Naive thymus-derived CD8-positive, alpha-beta T cell (primary cell): ENCODE results near the gene MGP. TPM values are rescaled to one million over a fixed set of nuclear protein-coding genes. Genes with fewer than 3 reads are reported as not detected.

Source experiments
- ATAC-seq, 2 donors: fragments of 150-1000 bp; cut with Tn5 transposase in 1 of 2; sonication (Bioruptor Pico), chemical (Tn5 transposase) in 1 of 2; 1 replicate in 1 of 2; 2 replicates in 1 of 2; pipeline ENCODE4 v1.10.0; 2021; ENCODE audit warnings: mild to moderate bottlenecking in 2 of 2, moderate library complexity in 2 of 2
- POLR2A ChIA-PET: fragments of 350-600 bp; sonication (Branson Sonifier 250); formaldehyde crosslinking; loops from one replicate; lab custom pipeline; 2021; ENCODE audit warnings: antibody characterized with exemption; lab: Charles Lee
- DNase-seq, 10 donors: peaks; one replicate each; pipeline versions ENCODE4 v3.0.0 to v3.0.0-alpha.2; 2020 to 2022
- H3K27ac Mint-ChIP-seq, 10 donors: one replicate each; pipeline ENCODE4 v1.8.0; 2020 to 2022; ENCODE audit warnings: mild to moderate bottlenecking in 10 of 10, mixed read lengths in 10 of 10, moderate library complexity in 4 of 10, inconsistent platforms in 1 of 10
- H3K27me3 Mint-ChIP-seq, 5 donors: one replicate each; pipeline ENCODE4 v1.8.0; 2021 to 2022; ENCODE audit warnings: mixed read lengths in 5 of 5
- H3K36me3 Mint-ChIP-seq, 3 donors: one replicate each; pipeline ENCODE4 v1.8.0; 2020 to 2022; ENCODE audit warnings: mixed read lengths in 3 of 3, mild to moderate bottlenecking in 2 of 3, inconsistent platforms in 1 of 3
- H3K4me1 Mint-ChIP-seq, 4 donors: one replicate each; pipeline ENCODE4 v1.8.0; 2021 to 2022; ENCODE audit warnings: mixed read lengths in 4 of 4
- H3K4me3 Mint-ChIP-seq, 10 donors: one replicate each; pipeline ENCODE4 v1.8.0; 2020 to 2022; ENCODE audit warnings: mild to moderate bottlenecking in 10 of 10, mixed read lengths in 10 of 10, moderate library complexity in 6 of 10, inconsistent platforms in 1 of 10
- H3K9me3 Mint-ChIP-seq, 9 donors: one replicate each; pipeline ENCODE4 v1.8.0; 2020 to 2022; ENCODE audit warnings: mixed read lengths in 9 of 9, mild to moderate bottlenecking in 3 of 9, inconsistent platforms in 1 of 9, moderate library complexity in 1 of 9
- polyA plus RNA-seq, 3 donors: library from polyadenylated mRNA; unstranded; fragments of 300-500 nt; fragmentation: Illumina TruSeq; gene quantifications; one replicate each; pipeline ENCODE4 v1.2.3, GENCODE V29; 2021
- total RNA-seq, 8 experiments: library from RNA in 2 of 8; stranded (reverse) in 2 of 8; gene quantifications; one replicate each; pipeline ENCODE4 v1.2.3 and lab custom pipeline; 2021 to 2026

MGP gene
- total and polyA plus RNA-seq, 5 experiments from 2014 or later = 0.14 to 4.1 (median 0.48) TPM

GRCh38 chr12:14836336-14837210, 49.1 kb downstream of the MGP start:
- Mint-ChIP-seq H3K36me3 (peaks cover 0 to 10% (median 0%) of the 10 kb centered on the region in 3 donors), H3K9me3 (no peaks in the 10 kb centered on the region), H3K27ac (peak overlapping the region in 1 of 10 donors; percentile 9), H3K27me3 (peaks cover 13 to 40% (median 18%) of the 10 kb centered on the region in 5 donors), H3K4me3 (no peak overlapping the region), H3K4me1 (no peaks in the 10 kb centered on the region)
- POLR2A ChIA-PET = interaction anchor here (0.6 kb wide), 1 partner anchor 146 kb away, joined by 4 read pairs; no protein-coding TSS in a partner anchor
- ATAC-seq (no peak), DNase-seq (no peak)

- Mint-ChIP-seq H3K4me3 (no peak overlapping the region), H3K9me3 (no peaks in the 10 kb centered on the region), H3K27me3 (peaks cover 10 to 41% (median 21%) of the 10 kb centered on the region in 5 donors), H3K36me3 (peaks cover 0 to 10% (median 0%) of the 10 kb centered on the region in 3 donors), H3K4me1 (no peaks in the 10 kb centered on the region), H3K27ac (no peak overlapping the region)
- POLR2A ChIA-PET = interaction anchor here (1.1 kb wide), 1 partner anchor 125 kb away, joined by 3 read pairs; no protein-coding TSS in a partner anchor
- ATAC-seq (no peak), DNase-seq (no peak)
Observed at GRCh38 chr12:14834509-14834908, 51.1 kb downstream of the MGP start.

GRCh38 chr12:14833952-14834351, 51.7 kb downstream of the MGP start:
- Mint-ChIP-seq H3K27me3 (peaks cover 4 to 35% (median 18%) of the 10 kb centered on the region in 5 donors), H3K4me1 (no peaks in the 10 kb centered on the region), H3K4me3 (no peak overlapping the region), H3K27ac (no peak overlapping the region), H3K9me3 (no peaks in the 10 kb centered on the region), H3K36me3 (peaks cover 0 to 5% (median 0%) of the 10 kb centered on the region in 3 donors)
- DNase-seq (no peak), ATAC-seq (no peak)
- POLR2A ChIA-PET = no interaction called here

- H3K27ac Mint-ChIP-seq = no peak overlapping the region
- no peaks in the 10 kb centered on the region for H3K4me1 Mint-ChIP-seq
- DNase-seq (no peak), ATAC-seq (no peak)
- no peaks in the 10 kb centered on the region for H3K9me3 Mint-ChIP-seq
- H3K4me3 Mint-ChIP-seq = no peak overlapping the region
- POLR2A ChIA-PET = no interaction called here
- H3K27me3 Mint-ChIP-seq = peaks cover 4 to 31% (median 18%) of the 10 kb centered on the region in 5 donors
- peaks cover 0 to 5% (median 0%) of the 10 kb centered on the region in 3 donors for H3K36me3 Mint-ChIP-seq
Observed at GRCh38 chr12:14833336-14833735, 52.3 kb downstream of the MGP start.

Other genes starting within 250 kb of the MGP start
- not detected for gene GUCY2C, start 189.3 kb downstream of the MGP start, total RNA-seq
- gene GUCY2C, start 189.3 kb downstream of the MGP start, polyA plus RNA-seq = not detected
- 100 to 1,000 TPM in 1 of 2 experiments, 10 to 100 TPM in 1; 93.8 to 106 TPM for gene WBP11, start 82.4 kb downstream of the MGP start, total RNA-seq
- 10 to 100 TPM; 59.5 to 66.5 (median 59.8) TPM for gene WBP11, start 82.4 kb downstream of the MGP start, polyA plus RNA-seq
- gene C12orf60, start 82.2 kb downstream of the MGP start, total RNA-seq = 1 to 10 TPM in 1 of 2 experiments, under 1 TPM in 1; 0.71 to 1.3 TPM
- gene C12orf60, start 82.2 kb downstream of the MGP start, polyA plus RNA-seq = 1 to 10 TPM in 2 of 3 donors, under 1 TPM in 1; 0.98 to 2.5 (median 1.7) TPM
- not detected for gene SMCO3, start 71.7 kb downstream of the MGP start, total RNA-seq
- gene SMCO3, start 71.7 kb downstream of the MGP start, polyA plus RNA-seq = under 1 TPM in 1 of 3 donors, not detected in 2; 0.07 TPM
- gene ART4, start 42.3 kb downstream of the MGP start, total RNA-seq = not detected
- gene ART4, start 42.3 kb downstream of the MGP start, polyA plus RNA-seq = not detected
- 10 to 100 TPM; 23.9 to 25.8 TPM for gene ERP27, start 52.7 kb upstream of the MGP start, total RNA-seq
- 1 to 10 TPM; 3.2 to 4.4 (median 3.9) TPM for gene ERP27, start 52.7 kb upstream of the MGP start, polyA plus RNA-seq
- gene ARHGDIB, start 75.7 kb upstream of the MGP start, total RNA-seq = 100 to 1,000 TPM; 937 to 948 TPM
- 1,000 to 10,000 TPM; 3,195 to 3,446 (median 3,407) TPM for gene ARHGDIB, start 75.7 kb upstream of the MGP start, polyA plus RNA-seq
- gene PDE6H, start 87.2 kb upstream of the MGP start, total RNA-seq = not detected
- not detected for gene PDE6H, start 87.2 kb upstream of the MGP start, polyA plus RNA-seq